GM12864 (cell line): Measurements from ENCODE around the gene TMCO6.

Source experiments
- DNase-seq: peaks from one replicate; pipeline ENCODE4 v3.0.0-alpha.2; 2011; ENCODE audit warnings: low read depth
- H3K4me3 ChIP-seq: 2 replicates; pipeline ENCODE4 v1.5.1; 2011; ENCODE audit warnings: mild to moderate bottlenecking, low read depth, low read length, control low read depth
- CTCF ChIP-seq: IDR thresholded peaks from 2 replicates; pipeline ENCODE4 v1.5.1; 2011; ENCODE audit warnings: low read depth, mild to moderate bottlenecking, moderate library complexity, low read length, control low read depth, inconsistent platforms; ENCODE audit errors: missing control alignments

Gene TMCO6

GRCh38 chr5:140674211-140674610 is 35.0 kb downstream of the TMCO6 start:
- DNase-seq = no peak
- H3K4me3 ChIP-seq = no peak overlapping the region
- TF ChIP-seq CTCF = no peak

- H3K4me3 ChIP-seq = no peak overlapping the region
- TF ChIP-seq CTCF = no peak
- no peak for DNase-seq
Measured at GRCh38 chr5:140674629-140675028, 35.4 kb downstream of the TMCO6 start.

- no peak overlapping the region for H3K4me3 ChIP-seq
- no peak for DNase-seq
- no peak for TF ChIP-seq CTCF
Measured at GRCh38 chr5:140677947-140678346, 38.7 kb downstream of the TMCO6 start.

GRCh38 chr5:140678993-140679392 is 39.7 kb downstream of the TMCO6 start:
- TF ChIP-seq CTCF = no peak
- no peak overlapping the region for H3K4me3 ChIP-seq
- no peak for DNase-seq

- DNase-seq = no peak
- H3K4me3 ChIP-seq = peak overlapping the region; percentile 89
- no peak for TF ChIP-seq CTCF
Measured at GRCh38 chr5:140690376-140690932, 51.2 kb downstream of the TMCO6 start.

GRCh38 chr5:140690941-140691924 is 52.0 kb downstream of the TMCO6 start, which contains the start of the genes HARS1 and HARS2:
HARS1 (minus strand) TSS chr5:140691370; CDS start chr5:140691304, 66 bp downstream.
HARS2 (plus strand) TSS chr5:140691455; CDS start chr5:140691649, 194 bp downstream.
- DNase-seq = peak; percentile 83
- TF ChIP-seq CTCF = no peak
- H3K4me3 ChIP-seq = peak within 1 kb of the TSS; percentile 89
